ENCODE results near the gene LCN12. TPM values are rescaled to one million over a fixed set of nuclear protein-coding genes. Genes with fewer than 3 reads are reported as not detected.

The LCN12 gene
- total RNA-seq, 1 experiment from 2014 or later, result 2.1 TPM

GRCh38 chr9:136935651-136936050 is 16.4 kb upstream of the LCN12 start:
- no peak overlapping the region for H3K14ac ChIP-seq (ENCODE audit: insufficient read depth, low read length)
- H3K4me2 ChIP-seq (ENCODE audit: insufficient read depth, insufficient read length, low read length), result no peak overlapping the region
- H3K4me1 Mint-ChIP-seq, result peaks cover 8 to 16% of the 10 kb centered on the region in 2 experiments
- no CpG with 5 or more reads among the region's 3 CpGs for WGBS (ENCODE audit: extremely low coverage, insufficient read length, low lambda C conversion rate)
- no peak overlapping the region for H2BK12ac ChIP-seq (ENCODE audit: insufficient read length, low read depth, low read length)
- H2BK5ac ChIP-seq (ENCODE audit: insufficient read length, low read length), result no peak overlapping the region
- H2BK120ac ChIP-seq (ENCODE audit: low read depth, low read length, poor library complexity, severe bottlenecking), result no peak overlapping the region
- no peaks in the 10 kb centered on the region for H3K9me3 ChIP-seq (ENCODE audit: control insufficient read depth, low read depth, low read length)
- H4K8ac ChIP-seq (replicated peaks; ENCODE audit: insufficient read length, low read depth, low read length), result no peak overlapping the region
- H3T11ph ChIP-seq (ENCODE audit: low read length), result no peak overlapping the region
- H4K91ac ChIP-seq (ENCODE audit: insufficient read length, low read depth, low read length), result no peak overlapping the region
- H3K4ac ChIP-seq (ENCODE audit: low read depth, low read length), result no peak overlapping the region
- H2BK15ac ChIP-seq (ENCODE audit: low read depth, low read length), result no peak overlapping the region
- peaks cover 3% of the 10 kb centered on the region; the same call in 1 of the 2 replicates for H3K27me3 Mint-ChIP-seq (ENCODE audit: low read depth)
- no peaks in the 10 kb centered on the region for H3K27me3 ChIP-seq (ENCODE audit: insufficient read depth, low read length)
- no peaks in the 10 kb centered on the region for H4K20me1 ChIP-seq (ENCODE audit: control insufficient read depth, insufficient read depth, insufficient read length)
- H3K56ac ChIP-seq (ENCODE audit: insufficient read length, low read depth, low read length), result no peak overlapping the region
- H3K23me2 ChIP-seq (ENCODE audit: insufficient read length, low read depth, low read length, poor library complexity, severe bottlenecking), result no peaks in the 10 kb centered on the region
- H2BK20ac ChIP-seq (ENCODE audit: low read depth, low read length, poor library complexity, severe bottlenecking), result no peak overlapping the region
- no peak overlapping the region for H3K27ac ChIP-seq (ENCODE audit: insufficient read length, low read depth, low read length)
- H3K9ac ChIP-seq (ENCODE audit: extremely low read depth, insufficient read length, low read length), result no peak overlapping the region
- H3K4me1 ChIP-seq (ENCODE audit: insufficient read depth, low read length), result no peaks in the 10 kb centered on the region; the same call in 1 of the 2 replicates
- H3K4me3 Mint-ChIP-seq, result no peak overlapping the region
- no peaks in the 10 kb centered on the region for H3K79me2 ChIP-seq (ENCODE audit: insufficient read depth, low read length)
- no peak overlapping the region for H2AFZ ChIP-seq (ENCODE audit: low read length)
- DNase-seq, result no peak
- no peak overlapping the region; a peak in 1 of 7 replicates for H3K27ac Mint-ChIP-seq
- peaks cover 16 to 70% (median 37%) of the 10 kb centered on the region in 3 experiments for H3K36me3 Mint-ChIP-seq (ENCODE audit: insufficient read depth in 1 of 3, low read depth in 3 of 3)
- no peak overlapping the region for H3K23ac ChIP-seq (ENCODE audit: insufficient read length, low read depth, low read length)
- H4K5ac ChIP-seq (ENCODE audit: insufficient read length, low read depth, low read length), result no peak overlapping the region
- no peaks in the 10 kb centered on the region for H3K79me1 ChIP-seq (ENCODE audit: insufficient read depth, low read depth, low read length, poor library complexity, severe bottlenecking)
- H2AK5ac ChIP-seq (ENCODE audit: insufficient read length, low read length), result no peak overlapping the region
- H3K18ac ChIP-seq (ENCODE audit: insufficient read length, low read depth, low read length), result no peak overlapping the region
- no peak for TF ChIP-seq CTCF (conservative IDR thresholded peaks at IDR 0.05)
- no peaks in the 10 kb centered on the region for H3K9me3 Mint-ChIP-seq
